Esophagus muscularis mucosa (tissue), 3 donors: ENCODE data around the gene HDAC1.

Experiments used
- POLR2A ChIP-seq: fragments of 450-650 bp; IDR thresholded peaks from one replicate; pipeline ENCODE4 v1.6.1; 2017; ENCODE audit warnings: antibody characterized with exemption, moderate library complexity, mild to moderate bottlenecking, low read depth
- TF ChIP-seq, protein P1 (sequence below), 3 experiments: fragments of 200-600 bp in 2 of 3; fragments of 450-650 bp in 1 of 3; sonication (generic) in 2 of 3; IDR thresholded peaks; one replicate each; pipeline ENCODE4 v1.5.1; 2017 to 2019; ENCODE audit warnings: antibody characterized with exemption in 3 of 3, mild to moderate bottlenecking in 2 of 3, moderate library complexity in 1 of 3

- TF ChIP-seq, protein P1, sequence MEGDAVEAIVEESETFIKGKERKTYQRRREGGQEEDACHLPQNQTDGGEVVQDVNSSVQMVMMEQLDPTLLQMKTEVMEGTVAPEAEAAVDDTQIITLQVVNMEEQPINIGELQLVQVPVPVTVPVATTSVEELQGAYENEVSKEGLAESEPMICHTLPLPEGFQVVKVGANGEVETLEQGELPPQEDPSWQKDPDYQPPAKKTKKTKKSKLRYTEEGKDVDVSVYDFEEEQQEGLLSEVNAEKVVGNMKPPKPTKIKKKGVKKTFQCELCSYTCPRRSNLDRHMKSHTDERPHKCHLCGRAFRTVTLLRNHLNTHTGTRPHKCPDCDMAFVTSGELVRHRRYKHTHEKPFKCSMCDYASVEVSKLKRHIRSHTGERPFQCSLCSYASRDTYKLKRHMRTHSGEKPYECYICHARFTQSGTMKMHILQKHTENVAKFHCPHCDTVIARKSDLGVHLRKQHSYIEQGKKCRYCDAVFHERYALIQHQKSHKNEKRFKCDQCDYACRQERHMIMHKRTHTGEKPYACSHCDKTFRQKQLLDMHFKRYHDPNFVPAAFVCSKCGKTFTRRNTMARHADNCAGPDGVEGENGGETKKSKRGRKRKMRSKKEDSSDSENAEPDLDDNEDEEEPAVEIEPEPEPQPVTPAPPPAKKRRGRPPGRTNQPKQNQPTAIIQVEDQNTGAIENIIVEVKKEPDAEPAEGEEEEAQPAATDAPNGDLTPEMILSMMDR (IDR thresholded peaks at IDR 0.05): no peak
- TF ChIP-seq POLR2A: no peak
These were observed 71.8 kb downstream of the HDAC1 start for GRCh38 chr1:32363713-32364112.
